Measurements from ENCODE around the gene HCN2.
"Not testable (repeated sequence)": the region's sequence is repeated elsewhere in the genome, so short reads cannot be mapped to it uniquely, and the experiment has no call there.

HCN2 gene

DNA sequence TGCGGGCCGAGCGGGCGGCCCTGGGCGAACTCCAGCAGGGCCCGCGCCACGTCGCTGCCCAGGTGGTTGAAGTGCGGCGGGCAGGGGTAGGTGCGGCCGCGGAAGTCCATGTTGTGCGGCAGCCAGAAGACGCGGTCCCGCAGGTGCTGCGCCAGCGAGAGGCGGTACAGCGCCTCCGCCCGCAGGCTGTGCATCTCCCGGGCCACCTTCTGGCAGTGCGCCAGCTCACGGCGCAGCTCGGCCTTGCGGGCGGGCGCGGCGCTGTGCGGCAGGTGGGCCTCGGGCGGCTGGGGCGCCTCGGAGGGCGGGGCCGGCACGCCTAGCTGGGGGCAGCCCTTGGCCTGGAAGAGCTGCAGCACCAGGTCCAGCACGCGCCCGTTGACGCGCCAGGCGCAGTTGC lies 31.5 kb downstream of the HCN2 start:
- not testable (repeated sequence) for DNase-seq

GRCh38 chr19:621819-622218 lies 32.1 kb downstream of the HCN2 start:
- DNase-seq: no peak

DNA sequence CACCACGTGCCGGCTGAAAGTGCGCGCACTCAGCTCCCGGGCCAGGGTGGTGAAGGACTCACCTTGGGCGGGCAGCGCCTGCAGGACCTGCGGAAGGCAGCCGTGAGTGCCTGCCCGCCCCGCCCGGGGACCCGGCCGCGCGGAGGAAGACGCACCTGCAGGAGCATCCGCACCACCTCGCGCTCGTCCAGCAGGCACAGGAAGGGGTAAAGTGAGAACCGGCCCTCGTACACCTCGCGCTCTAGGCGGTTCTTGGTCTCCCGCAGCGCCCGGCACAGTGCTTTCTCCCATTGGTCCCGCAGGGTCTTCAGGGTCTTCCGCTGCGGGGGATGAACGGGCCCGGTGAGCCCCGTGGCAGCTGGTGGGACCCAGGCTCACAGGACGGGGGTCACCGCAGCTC lies 33.0 kb downstream of the HCN2 start:
- DNase-seq: no peak

DNA sequence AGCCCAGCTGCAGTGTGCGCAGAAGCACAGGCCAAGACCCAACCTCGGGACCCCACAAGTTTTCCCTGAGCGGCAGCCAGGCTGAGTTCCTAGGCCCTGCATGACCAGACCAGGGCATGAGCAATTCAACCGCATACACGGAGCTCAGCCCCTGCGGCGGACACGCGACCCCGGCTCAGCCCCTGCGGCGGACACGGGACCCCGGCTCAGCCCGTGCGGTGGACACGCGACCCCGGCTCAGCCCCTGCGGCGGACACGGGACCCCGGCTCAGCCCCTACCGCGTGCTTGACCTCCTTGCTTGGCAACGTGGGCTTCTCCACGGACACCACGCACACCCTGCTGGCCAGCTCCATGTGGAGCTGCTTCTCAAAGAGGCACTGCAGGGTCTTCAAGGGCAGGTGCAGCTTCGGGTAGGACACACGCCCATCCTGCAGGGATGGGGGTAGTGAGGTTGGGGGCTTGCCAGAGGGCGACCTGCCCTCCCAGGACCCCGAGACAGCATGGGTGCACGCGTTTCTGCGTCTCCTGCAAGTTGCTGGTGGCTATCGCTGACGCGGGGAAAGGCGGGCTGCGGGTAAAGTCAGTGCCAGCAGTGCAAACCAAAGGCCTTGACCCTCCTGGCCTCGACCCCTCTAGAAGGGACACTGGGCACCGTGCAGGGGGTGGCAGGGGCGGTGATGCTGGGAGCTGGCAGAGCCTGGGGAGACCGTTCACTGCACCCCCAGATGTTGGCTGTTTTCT lies 33.7 kb downstream of the HCN2 start:
- DNase-seq: no peak

DNA sequence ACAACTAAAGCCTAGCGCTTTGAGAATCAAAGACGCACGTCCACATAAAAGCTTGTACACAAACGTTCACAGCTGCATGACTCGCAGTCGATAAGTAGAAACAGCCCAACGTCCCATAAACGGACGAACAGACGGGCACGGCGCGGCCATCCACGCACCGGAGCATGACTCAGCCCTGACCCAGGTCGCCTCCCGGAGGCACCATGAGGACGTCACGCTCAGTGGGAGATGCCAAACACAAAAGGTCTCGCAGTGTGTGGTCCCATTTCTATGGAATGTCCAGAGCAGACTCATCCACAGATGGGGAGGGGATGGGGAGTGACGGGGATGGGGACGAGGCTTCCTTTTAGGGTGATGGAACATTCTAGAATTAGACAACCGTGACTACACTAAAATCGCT lies 34.3 kb downstream of the HCN2 start:
- no peak for DNase-seq

GRCh38 chr19:624433-625109 lies 34.9 kb downstream of the HCN2 start:
- DNase-seq: no peak

DNA sequence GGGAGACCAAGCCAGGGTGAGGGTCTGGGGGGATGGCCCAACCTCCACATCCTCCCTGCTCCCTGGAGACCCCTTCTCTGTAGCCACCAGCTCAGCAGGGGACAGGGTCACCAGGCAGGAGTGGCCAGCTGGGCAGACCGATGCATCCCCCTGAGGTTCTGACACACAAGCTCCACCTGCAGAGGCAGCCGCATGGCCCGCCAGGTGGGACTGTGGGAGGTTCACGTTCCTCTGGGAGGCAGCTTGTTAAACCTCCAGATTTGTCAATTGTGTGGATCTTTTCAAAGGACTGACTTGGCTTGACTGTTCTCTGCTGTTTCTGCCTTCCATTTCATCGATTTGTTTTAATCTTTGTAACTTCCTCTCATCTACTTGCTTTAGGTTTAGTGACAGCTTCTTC lies 35.6 kb downstream of the HCN2 start:
- DNase-seq: no peak

- not testable (repeated sequence) for DNase-seq
Observed at GRCh38 chr19:626566-626965, 36.9 kb downstream of the HCN2 start.

GRCh38 chr19:628168-628567 lies 38.5 kb downstream of the HCN2 start:
- DNase-seq: peak; percentile 18

- DNase-seq: not testable (repeated sequence)
Observed at GRCh38 chr19:629515-629914, 39.8 kb downstream of the HCN2 start.

- no peak for DNase-seq
Observed at GRCh38 chr19:629961-630714, 40.5 kb downstream of the HCN2 start.

- DNase-seq: peak; percentile 62
Observed at GRCh38 chr19:632579-633067, 42.9 kb downstream of the HCN2 start.

GRCh38 chr19:633068-633785 lies 43.5 kb downstream of the HCN2 start, which contains the start of gene POLRMT:
Gene POLRMT (minus strand): TSS chr19:633537. CDS start chr19:633512, 25 bp downstream.
- peak; percentile 98 for DNase-seq

- DNase-seq: peak; percentile 60
Observed at GRCh38 chr19:633786-634639, 44.3 kb downstream of the HCN2 start.

DNA sequence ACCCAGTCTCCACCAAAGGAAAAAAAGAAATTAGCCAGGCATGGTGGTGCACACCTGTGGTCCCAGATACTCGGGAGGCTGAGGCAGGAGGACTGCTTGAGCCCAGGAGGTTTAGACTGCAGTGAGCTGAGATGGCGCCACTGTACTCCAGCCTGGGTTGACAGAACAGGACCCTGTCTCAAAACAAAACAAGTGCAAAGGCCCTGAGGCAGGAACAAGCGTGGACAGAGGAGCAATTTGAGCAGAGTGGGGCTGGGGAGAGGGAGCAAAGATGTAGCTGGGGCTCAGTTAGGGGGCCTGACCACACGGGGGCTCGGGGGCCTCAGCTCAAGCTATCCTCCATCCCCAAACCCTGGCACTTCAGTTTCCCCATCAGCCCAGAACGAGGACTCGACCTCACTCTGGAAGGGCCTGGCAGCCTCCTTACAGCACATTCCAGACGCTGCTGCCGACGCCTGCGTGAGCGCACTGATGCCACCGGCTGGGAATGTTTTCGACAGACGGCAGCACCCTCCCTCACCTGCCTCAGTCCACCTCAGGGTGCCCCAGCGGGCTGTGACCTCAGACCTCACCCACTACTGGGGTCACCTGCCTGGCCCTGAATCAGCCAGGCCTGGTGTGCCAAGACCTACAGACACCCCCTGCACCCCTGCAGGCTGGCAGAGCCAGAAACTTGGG lies 45.4 kb downstream of the HCN2 start:
- DNase-seq: no peak

DNA sequence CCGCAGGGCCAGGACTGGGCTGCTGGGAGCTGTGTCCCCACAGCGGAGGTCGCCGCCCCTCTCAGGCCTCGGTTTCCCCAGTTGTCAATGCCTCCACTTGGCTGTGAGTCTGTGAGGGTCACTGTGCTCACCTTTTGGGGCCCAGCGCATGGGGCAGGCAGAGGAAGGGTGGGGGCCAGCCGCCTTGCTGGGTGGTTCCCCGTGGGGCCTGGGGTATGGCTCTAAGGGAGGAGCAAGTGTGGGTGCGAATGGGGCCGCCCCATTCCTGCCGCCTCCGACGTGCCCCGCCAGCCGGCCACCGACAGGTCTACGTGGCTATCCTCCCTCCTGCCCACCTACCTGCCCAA lies 49.2 kb downstream of the HCN2 start:
- no peak for DNase-seq

DNA sequence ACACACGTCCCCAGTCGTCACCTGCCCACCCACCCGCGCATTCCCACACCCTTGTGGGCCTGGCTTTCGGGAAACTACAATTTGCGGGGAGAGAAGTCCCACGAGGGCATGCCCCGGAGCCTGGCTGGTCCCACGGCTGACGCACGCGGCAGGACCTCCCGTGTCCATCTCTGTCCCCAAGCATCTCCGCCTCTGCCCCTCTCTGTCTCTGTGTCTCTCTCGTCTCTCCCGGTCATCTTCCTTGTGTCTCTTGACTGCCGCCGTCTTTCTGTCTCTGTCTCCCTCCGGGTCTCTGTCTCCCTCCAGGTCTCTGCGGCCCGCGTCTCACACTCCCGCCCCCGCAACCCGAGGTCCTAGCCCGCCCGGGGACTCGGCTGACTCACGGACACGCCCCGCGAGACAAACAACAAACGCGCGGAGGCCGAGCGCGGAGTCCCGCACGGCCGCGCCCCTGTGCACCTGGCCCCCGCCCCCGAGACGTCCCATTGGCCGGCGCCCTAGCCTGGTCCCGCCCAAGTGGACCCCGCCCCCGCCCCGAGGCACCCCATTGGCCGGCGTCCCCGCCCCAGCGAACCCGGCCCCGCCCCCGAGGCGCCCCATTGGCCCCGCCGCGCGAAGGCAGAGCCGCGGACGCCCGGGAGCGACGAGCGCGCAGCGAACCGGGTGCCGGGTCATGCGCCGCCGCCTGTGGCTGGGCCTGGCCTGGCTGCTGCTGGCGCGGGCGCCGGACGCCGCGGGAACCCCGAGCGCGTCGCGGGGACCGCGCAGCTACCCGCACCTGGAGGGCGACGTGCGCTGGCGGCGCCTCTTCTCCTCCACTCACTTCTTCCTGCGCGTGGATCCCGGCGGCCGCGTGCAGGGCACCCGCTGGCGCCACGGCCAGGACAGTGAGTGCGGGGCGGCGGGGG lies 49.8 kb downstream of the HCN2 start, which contains the start of gene FGF22:
Gene FGF22, plus strand, starts transcription at position 627 of the 908 bp plus-strand sequence. Its CDS starts 47 bp downstream, at position 674.
- peak; percentile 95 for DNase-seq

DNA sequence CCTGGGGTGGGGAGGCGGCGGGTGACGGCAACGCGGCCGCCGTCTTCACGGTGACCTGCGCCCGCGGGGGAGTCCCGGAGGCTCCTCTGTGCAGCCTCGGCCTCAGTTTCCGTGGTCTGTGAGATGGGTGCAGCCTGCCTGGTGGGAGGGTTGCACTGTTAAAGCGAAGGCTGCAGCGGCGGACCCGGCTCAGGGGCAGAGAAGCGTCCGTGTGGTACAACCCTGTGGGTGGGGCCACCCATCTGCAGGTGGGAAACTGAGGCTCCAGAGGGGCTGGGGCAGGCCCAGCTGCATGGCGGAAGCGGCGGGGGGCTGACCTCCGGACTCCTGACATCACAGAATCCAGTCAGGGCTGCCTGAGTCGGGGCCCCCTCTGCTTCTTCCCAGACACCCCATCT lies 50.5 kb downstream of the HCN2 start:
- DNase-seq: no peak

- DNase-seq: no peak
Observed at GRCh38 chr19:640606-641189, 51.0 kb downstream of the HCN2 start.

DNA sequence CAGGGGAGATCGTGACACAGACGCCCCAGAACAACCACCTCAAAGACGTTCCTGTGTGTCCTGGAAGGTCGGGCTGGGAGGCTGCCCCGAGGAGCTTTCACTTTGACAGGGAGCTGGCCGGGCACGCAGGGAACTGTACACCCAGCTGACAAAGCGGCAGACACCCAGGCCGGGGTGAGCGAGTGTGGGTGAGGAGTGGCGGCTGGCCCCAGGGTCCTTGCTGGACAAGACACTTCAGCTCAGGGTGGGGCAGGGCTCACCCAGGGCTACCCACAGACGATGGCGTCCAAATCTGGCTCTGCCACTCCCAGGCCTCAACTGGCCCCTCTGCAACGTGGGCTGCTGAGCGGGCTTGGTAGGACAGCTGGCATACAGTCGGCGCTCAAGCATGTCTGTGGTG lies 52.0 kb downstream of the HCN2 start:
- peak; percentile 52 for DNase-seq
